ENCODE results near the gene CEP57. TPM values are rescaled to one million over a fixed set of nuclear protein-coding genes. Genes with fewer than 3 reads are reported as not detected.
A peak's percentile ranks its signal among the peaks of the same experiment; 100 is the strongest.

CEP57 gene
- total and polyA plus RNA-seq, 2 of the 13 experiments (the other 11 are each of a cell fraction or from before 2014, with no cell fraction given), result 34.3 to 59.4 TPM

GRCh38 chr11:95790933-95791708 is 823 bp downstream of the CEP57 start (continued):
- TF ChIP-seq AFF4 (CRISPR knock-in tag; IDR thresholded peaks at IDR 0.05) (0 out of 2 replicates have a peak, but pooled peaks have one; percentile 37), ZNF629 (CRISPR knock-in tag; conservative IDR thresholded peaks at IDR 0.05) (no peak), DMAP1 (CRISPR knock-in tag; IDR thresholded peaks at IDR 0.05) (0 out of 2 replicates have a peak, but pooled peaks have one; percentile 22), ZXDC (CRISPR knock-in tag; IDR thresholded peaks at IDR 0.05) (no peak), IKZF5 (CRISPR knock-in tag; IDR thresholded peaks at IDR 0.05) (no peak), RAD21 (CRISPR knock-in tag; IDR thresholded peaks at IDR 0.05) (0 out of 2 replicates have a peak, but pooled peaks have one; percentile 2), BHLHE40 (IDR thresholded peaks at IDR 0.05; ENCODE audit: low read length) (0 out of 2 replicates have a peak, but pooled peaks have one; percentile 27), E2F2 (CRISPR knock-in tag; IDR thresholded peaks at IDR 0.05; ENCODE audit: borderline replicate concordance) (no peak), PRPF4 (IDR thresholded peaks at IDR 0.05; ENCODE audit: low read depth, low read length, poor library complexity, severe bottlenecking) (no peak), ZNF770 (CRISPR knock-in tag; IDR thresholded peaks at IDR 0.05) (no peak), ATF7-NPFF (CRISPR knock-in tag; IDR thresholded peaks at IDR 0.05; ENCODE audit: low read depth) (no peak), ZNF83 (CRISPR knock-in tag; IDR thresholded peaks at IDR 0.05; ENCODE audit: borderline replicate concordance) (no peak), SRSF1 (optimal IDR thresholded peaks at IDR 0.05; ENCODE audit: low read depth, low read length) (peak; percentile 5), ZNF17 (CRISPR knock-in tag; IDR thresholded peaks at IDR 0.05) (no peak), E2F5 (CRISPR knock-in tag; conservative IDR thresholded peaks at IDR 0.05) (no peak), ZZZ3 (CRISPR knock-in tag; IDR thresholded peaks at IDR 0.05; ENCODE audit: borderline replicate concordance) (no peak)
